Endothelial cell of hepatic sinusoid (primary cell): ENCODE measurements around the gene SHB.
"Not testable (repeated sequence)": the region's sequence is repeated elsewhere in the genome, so short reads cannot be mapped to it uniquely, and the experiment has no call there.

Source experiments
- in situ Hi-C: cut with HindIII; loops from 2 replicates; pipeline ENCODE4 v1.10.0; 2017; ENCODE audit warnings: low sequenced_read_pairs

Gene SHB

DNA sequence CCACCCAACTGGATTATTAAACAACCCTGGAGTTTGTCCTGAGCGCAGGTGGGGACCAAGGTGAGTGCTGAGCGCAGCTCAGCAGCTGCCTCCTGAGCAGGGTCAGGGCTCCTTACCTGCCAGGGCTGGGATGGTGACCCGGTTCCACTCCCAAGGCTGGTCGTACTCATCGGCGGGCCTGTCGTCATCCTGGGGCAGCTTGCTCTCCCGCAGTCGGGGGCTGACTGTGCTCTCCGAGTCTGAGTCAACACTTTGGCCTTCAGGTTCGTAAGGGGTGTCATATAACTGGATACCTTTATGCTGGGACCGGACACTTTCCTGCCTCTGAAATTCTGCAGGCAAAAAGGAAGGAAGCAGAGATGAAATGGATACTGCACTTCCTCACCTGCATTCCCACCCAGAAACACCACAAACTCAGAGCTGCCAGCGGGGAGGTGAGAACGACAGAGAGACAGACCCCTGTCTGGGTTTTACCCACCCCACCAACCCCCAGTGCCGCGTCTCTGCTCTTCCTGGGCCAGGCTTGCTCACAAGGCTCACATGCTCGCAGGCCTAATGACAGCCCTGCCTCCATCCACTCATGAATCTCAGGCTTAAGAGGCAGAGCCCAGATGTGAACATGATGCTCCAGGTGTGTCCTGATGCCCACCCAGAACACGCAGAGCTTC lies 94.4 kb downstream of the SHB start:
- in situ Hi-C loops = no loop called here

DNA sequence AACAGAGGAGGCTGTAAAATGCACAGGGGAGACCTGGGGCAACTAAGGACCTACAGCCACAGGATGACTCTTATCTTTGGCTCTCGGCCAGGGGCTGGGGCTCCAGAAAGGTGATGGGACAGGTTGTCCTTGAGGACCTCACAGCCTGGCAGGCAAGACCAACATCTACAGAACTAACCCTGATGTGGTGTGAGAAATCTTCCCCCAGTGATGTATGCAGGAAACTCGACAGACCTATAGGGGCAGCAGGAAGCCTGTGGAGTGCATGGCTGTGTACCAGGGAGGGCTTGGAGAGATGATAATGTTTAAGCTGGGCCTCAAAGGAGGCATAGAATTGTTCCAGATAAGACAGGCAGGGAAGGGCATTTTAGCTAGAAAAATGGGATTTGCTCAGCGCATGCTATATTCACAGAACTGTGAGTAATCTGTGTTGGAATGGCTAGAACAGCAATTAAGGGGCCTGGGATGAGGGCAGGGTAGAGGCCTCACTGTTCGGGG lies 96.6 kb downstream of the SHB start:
- in situ Hi-C loops = no loop called here

DNA sequence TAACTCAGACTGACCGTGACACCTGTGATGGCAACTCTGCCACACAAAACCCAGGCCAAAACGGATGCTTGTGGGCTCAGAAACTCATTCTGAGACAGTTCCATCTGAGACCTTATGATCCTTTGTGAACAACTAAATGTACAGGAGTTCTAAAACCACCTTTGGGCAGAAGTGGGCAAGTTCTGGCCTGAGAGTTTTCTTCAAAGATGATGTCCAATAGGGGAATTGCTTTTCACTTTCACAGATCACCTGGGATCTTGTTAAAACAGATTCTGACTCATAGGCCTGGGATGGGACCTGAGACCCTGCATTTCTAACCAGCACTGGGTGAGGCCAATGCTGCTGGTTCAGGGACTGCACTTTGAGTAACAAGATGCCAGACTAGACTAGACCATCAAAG lies 97.3 kb downstream of the SHB start:
- in situ Hi-C loops = no loop called here

DNA sequence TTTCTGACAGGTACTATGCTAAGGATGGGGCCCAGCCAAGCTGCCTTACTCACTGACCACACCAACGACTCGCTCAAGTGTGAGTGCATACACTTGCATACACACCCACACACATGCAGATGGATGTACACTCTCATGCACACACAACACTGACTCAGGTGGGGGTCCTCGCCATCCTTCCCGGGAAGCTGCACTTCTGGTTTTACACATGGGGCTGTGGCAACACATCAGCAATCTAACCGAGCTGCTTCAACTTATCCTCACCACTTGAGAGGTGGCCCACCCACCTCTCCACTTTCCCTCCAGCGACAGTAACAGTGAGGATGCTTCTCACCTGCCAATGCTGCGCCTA lies 97.9 kb downstream of the SHB start:
- in situ Hi-C loops = no loop called here

DNA sequence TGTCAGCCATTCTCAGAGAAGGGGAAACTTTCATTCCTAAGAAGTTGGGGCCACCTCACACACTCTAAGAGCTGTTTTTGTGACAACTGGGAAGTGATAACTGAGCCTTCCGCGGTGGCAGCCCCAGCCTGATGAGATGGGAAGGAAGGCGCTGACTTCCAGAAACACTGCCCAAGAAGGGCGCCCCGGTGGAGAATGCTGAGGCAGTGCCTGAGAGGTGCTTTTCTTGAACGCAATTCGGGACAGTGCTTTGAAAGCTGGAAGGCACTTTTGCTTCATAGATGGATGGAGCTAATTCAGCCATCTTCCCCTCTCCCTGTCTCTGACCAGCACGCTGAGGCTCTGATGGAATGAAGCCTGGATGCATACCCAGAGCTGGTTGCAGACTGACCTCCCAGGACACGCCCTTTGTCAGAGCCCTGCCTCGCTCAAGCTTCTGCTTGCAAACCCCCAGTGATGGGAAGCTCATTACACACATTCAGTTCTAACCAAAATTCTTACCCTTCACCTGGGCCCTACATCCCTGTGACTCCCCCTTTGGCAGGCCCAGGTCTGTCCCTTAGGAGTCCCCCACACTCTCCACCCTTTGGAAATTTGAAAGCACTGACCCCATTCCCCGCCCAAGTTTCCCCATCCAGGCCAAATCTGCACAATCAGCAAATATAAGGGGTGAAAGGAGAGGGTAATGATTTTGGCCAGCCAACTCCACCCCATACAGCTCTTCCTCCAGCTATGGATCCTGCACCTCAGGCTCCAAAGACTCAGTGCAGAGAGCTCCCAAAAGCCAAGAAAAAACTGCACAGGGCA lies 98.5 kb downstream of the SHB start:
- in situ Hi-C loops = no loop called here

DNA sequence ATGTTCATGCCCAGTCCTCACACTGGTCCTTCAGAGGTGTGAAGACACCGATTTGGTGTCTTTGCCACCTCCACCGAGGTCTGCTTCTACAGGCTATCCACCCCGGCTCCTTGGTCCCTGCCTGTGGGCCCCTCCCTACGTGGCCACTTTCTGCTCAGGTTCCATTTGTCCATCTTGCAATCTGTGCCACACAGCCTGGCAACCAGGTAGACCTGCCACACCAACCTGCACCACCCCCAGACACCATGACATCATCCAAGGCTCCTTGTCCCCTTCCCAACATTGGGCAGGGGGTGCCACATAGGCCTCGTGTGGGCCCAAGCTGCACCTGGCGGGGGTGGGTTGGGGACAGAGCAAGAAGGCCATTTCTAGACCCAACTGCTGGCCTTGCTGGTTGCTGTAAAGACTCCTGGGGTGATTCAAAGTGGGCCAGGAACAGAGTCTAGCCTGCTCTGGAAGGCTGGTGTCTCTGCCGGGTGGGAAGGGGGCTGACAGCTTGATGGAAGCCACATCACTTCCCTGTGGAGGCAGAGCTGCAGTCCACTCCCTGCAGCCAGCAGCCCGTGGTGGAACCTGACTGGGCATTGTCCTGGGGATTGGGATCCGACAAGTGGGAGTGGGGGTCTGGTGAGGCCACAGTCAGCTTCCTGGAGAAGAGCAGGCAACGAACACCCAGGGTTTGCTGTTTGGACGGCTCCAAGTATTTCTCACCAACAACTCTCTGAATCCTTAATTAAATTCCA lies 99.3 kb downstream of the SHB start:
- in situ Hi-C loops = no loop called here

DNA sequence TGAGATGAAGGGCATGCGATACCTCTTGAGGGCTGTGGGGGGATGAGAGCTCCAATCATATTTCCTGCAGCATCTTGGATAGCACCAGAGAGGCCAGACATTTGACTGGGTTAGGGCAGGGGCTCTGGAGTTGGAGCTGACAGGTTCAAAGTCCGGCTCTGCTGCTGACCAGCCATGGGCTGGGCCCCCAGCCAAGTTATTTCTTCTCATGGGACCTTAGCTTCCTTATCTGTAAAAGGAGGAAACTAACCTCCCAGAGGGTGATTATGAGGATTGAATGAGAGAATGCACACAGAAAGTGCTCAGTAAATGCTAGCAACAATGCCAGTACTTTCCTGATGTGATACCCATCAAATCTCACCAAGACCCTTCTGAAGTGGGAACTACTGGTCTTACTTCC lies 99.9 kb downstream of the SHB start:
- in situ Hi-C loops = no loop called here

DNA sequence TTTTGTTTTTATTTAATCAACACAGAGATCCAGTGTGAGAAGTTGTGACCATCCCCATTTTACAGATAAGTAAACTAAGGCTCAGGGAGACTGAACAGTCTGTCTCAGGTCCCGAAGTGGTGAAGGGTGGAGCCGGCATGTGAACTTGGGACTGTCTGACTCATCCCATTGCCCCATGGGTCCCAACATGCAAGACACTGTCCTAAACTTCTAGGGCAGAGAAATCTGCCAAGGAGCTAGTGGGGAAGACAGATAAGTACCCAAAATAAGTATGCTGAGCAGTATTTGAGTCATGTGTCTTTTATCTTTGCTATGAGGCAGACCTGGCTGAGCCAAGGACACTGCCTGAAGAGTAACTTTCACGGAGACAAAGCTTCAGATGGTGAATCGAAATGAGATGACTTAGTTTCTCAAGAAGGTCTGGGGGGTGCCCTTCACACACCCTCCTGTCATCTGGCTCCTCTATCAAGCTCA lies 100.8 kb downstream of the SHB start:
- in situ Hi-C loops = no loop called here

DNA sequence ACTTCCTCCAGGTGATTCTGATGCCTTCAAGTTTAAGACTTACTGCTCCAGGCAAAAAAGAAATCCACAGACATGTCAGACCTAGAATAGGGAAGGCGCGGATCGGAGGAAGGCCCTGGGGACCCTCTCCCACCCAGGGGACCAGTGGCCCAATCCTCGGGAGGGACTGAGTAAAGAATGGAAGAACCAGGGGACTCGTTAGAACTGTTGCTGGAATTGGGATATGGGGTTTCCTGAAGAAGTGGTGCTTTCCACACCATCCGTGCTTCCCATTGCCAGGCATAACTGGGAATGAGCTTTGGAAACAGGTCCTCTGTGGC lies 101.3 kb downstream of the SHB start:
- in situ Hi-C loops = no loop called here

DNA sequence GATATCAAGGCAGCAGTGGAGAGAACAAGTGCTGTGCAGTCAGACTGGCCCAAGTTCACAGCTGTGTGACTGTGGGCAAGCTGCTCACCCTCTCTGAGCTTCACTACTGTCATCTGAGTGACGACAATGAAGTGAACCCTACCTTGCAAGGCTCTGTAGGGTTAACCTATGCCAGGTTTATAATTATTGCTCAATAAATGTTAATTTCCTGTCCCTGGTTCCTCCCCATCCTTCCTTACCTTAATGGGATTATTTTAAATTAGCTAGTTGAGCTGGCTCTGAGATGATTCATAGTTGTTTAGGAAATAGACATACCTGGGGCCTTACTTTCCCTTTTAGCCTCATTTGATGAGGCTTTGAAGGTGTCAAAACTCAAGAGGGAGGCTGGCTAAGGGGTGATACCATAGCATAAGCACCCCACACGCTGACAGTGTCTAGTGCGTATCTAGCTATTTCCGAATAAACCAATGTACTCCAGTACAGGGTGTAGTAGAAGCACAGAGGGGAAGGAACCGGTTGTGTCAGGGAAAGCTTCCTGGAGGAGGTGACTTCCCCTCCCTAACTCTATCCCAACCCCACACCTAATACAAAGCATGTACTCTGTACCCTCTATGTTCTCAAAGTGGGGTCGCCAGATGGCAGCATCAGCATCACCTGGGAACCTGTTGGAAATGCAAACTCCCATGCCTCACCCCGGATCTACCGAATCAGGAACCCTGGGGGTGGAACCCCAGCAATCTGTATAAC lies 101.8 kb downstream of the SHB start:
- in situ Hi-C loops = no loop called here

DNA sequence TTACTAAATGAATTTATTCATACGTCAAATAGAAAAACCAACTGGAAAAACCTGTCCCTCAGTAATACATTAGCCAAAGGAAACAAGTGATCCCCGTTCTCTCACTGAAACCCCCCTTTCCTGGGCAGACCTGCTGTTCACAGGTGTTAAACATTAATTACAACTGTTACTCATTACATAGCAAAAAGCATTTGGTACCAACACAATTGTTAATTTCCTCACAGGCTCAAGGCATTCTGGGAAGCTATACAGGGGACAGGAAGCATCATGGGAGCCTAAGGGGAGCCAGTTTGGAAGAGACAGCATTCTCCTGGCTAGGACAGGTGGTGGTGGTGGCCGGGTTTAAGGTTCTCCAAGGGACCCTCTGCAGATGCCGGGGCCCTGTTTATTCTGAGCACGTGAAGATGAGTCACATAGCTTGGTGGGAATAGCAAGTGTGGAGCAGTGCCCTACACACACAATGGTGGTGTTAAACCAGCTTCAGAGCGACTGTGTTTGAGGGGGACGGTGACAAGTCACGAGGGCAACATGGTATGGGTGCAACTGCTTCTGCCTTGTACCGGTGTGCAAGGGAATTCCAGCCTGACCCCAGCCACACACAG lies 102.5 kb downstream of the SHB start:
- in situ Hi-C loops = no loop called here

DNA sequence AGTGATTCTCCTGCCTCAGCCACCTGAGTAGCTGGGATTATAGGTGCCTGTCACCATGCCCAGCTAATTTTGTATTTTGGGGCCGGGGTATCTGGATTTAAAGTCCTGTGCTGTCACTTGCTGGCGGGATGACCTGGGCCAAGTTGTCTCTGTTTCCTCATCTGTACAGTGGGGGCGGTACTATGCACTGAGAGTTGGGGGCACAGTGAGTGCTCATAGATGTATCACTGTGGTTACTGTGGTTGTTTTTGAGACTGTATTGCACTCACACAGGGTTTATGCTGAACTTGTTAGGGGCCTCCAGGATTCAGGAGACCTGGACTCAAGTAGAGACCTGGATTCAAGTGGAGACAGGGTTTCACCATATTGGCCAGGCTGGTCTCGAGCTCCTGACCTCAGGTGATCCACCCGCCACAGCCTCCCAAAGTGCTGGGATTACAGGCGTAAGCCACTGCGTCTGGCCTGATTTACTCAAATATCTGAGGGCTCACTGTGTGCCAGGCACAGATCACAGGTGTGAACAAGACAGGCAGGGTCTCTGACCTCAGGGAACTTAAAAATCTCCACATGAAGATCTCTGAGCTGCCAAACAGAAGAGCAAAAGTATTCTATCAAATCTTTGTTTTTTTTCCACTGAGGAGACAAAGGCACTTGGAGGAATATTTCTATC lies 103.2 kb downstream of the SHB start:
- in situ Hi-C loops = not testable (repeated sequence)

DNA sequence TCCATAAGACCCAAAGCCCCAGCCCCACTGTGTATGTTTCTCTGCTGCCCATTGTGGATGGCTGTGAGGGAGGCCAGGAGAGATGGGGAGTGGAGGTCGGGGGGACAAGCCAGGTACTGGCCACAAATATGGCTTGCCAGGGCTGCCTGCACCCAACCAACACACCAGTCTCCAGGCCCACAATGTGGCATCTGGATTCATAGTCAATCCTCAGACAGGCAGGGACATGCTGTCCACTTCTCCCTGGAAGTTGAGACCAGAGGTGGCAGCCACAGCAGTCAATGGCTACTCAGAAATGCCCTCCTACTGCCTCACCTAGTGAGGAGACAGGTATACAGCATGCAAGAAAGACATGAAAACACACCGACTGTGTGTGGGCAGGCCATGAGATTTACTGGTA lies 103.9 kb downstream of the SHB start:
- in situ Hi-C loops = no loop called here

DNA sequence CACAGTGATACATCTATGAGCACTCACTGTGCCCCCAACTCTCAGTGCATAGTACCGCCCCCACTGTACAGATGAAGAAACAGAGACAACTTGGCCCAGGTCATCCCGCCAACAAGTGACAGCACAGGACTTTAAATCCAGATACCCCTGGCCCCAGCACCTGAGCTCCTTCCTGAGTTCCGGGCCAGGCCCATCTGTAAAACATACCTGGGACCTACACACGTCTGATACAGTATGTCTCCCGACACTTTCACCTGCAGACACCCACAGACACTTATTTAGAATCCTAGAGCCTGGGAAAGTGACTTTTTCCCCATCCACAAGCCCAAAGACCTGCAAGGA lies 104.3 kb downstream of the SHB start:
- in situ Hi-C loops = loop anchor here (5.0 kb wide), 1 partner anchor 98 kb away; no protein-coding TSS in a partner anchor

DNA sequence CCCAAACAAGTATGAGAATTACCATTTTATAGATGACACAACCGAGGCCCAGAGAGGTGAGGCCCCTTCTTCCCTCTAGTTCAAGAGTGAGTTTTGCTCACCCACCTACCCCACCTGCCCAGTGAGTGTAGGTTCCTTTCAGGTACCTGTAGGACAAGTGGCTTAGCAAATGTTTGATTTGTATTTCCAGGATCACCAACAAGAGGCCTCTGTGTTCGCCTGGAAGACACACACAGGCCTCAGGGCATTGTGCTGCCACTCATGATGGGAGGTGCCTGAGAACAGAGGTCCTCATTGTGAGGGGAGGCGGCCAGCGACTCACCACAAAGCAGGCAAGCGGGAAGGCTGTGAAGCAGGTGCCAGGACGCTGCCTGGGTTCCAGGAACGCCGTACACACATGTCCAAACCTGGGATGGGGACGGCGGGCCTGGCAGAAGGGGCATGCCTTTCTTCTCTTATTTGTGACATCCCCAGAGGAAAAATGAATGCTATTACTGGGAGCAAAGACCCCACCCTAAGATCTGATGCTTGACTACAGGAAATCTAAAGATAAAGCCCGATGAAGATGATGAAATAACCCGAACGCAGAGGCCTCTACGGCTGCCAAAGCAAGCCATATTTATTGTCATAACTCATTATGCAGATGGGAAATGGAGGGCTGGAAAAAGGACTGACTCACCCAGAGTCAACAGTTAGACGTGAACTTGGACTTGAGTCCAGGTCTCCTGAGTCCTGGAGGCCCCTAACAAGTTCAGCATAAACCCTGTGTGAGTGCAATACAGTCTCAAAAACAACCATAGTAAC lies 104.9 kb downstream of the SHB start:
- in situ Hi-C loops = loop anchor here (5.0 kb wide), 1 partner anchor 98 kb away; no protein-coding TSS in a partner anchor

DNA sequence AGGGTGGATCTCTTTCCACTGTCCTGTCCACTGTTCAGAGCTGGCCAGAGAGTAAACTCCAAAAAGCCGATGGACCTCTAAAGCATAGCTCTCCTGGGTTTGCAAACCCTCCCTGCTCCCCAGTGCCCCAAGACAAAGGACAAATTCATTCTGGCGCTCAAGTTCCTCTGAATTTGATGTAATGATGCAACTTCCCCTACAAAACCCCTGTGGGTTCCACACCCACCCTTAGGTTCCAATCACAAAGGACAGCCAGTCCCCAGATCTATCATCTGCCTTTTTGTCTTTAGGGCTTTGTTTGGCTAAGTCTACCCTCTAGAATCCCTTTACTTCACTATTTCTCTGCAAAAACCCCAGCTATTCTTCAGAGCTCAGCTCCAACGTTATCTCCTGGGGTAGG lies 107.7 kb downstream of the SHB start:
- in situ Hi-C loops = loop anchor here (5.0 kb wide), 1 partner anchor 101 kb away; no protein-coding TSS in a partner anchor

DNA sequence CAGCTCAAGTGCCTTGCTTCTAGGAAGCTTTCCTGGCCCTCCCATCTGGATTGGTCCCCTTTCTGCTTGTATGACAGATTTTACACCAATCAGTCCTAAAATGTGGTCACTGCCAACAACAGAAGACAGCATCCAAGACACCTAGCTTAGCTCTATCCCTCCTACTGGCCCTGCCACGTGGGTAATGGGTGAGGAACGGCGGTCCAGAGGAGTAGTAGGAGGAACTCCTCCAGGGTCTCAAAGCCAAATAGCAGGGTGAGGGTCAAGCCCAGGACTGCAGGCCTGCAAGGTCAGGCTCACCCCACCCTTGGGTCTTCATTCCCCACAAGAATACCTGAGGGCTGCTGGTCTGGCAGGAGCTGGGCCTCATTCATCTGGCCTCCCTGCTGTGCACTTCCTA lies 108.4 kb downstream of the SHB start:
- in situ Hi-C loops = loop anchor here (5.0 kb wide), 1 partner anchor 102 kb away; no protein-coding TSS in a partner anchor

DNA sequence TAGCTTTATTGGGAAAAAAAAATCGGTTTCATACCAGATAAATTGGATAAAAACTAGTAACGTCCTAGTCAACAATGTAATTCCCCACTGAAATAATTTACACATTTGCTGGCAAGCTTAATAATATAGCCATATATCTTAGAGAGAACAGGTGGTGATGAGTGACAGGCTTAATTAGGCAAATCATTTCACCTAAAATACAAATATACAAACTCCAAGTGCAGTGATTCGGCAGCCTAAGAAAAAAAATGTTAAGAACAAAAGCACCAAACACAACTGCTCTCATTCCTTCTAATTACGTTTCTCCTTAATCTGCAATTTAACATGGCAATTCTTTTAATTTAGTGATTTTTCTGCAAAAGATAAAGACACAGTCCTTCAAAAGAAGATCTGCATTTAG lies 109.1 kb downstream of the SHB start:
- in situ Hi-C loops = loop anchor here (5.0 kb wide), 1 partner anchor 102 kb away; no protein-coding TSS in a partner anchor

DNA sequence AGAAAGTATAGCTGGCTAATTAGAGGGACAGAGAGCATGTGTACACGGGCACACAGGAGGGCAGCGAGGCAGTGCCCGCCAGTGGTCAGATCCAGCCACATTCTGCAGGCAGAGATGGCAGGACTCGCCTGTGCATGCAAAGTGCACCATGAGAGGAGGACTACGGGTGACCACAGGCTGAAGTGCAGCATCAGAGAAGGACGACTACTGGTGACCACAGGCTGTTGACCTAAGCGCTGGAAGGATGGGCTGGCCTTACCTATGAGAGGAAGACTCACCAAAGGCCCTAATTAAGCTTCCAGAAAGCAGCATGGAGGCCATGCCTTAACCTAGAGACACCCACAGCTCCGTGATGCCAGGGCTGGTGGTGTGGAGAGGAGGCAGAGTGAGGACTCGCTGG lies 110.9 kb downstream of the SHB start:
- in situ Hi-C loops = no loop called here
